SK-N-MC (cell line): ENCODE results near the gene SNX9.
"Not testable (repeated sequence)": the region's sequence is repeated elsewhere in the genome, so short reads cannot be mapped to it uniquely, and the experiment has no call there.

Experiments used
- DNase-seq: peaks from one replicate; pipeline ENCODE4 v3.0.0-alpha.2; 2011; ENCODE audit warnings: low read depth, low spot score
- H3K27ac ChIP-seq: fragments of 200-600 bp; sonication (generic); 2 replicates; pipeline ENCODE4 v1.5.1; 2016; ENCODE audit warnings: mixed run types
- H3K36me3 ChIP-seq: fragments of 200-600 bp; sonication (generic); 2 replicates; pipeline ENCODE4 v1.6.1; 2017; ENCODE audit warnings: antibody characterized with exemption, low read length, mixed read lengths; ENCODE audit not compliant: insufficient read depth
- H3K4me3 ChIP-seq: fragments of 200-600 bp; sonication (generic); 2 replicates; pipeline ENCODE4 v1.5.1; 2016
- H3K9ac ChIP-seq: fragments of 200-600 bp; sonication (generic); 2 replicates; pipeline ENCODE4 v1.8.0; 2017; ENCODE audit warnings: mixed run types, mixed read lengths; ENCODE audit not compliant: insufficient read length
- H3K9me3 ChIP-seq: fragments of 200-600 bp; sonication (generic); 2 replicates; pipeline ENCODE4 v1.6.1; 2017; ENCODE audit warnings: low read depth, mild to moderate bottlenecking, antibody characterized with exemption, low read length, moderate library complexity, mixed read lengths
- EZH2 ChIP-seq: fragments of 200-600 bp; sonication (generic); IDR thresholded peaks from one replicate; pipeline ENCODE4 v1.6.1; 2017; ENCODE audit warnings: antibody characterized with exemption
- FOXP2 ChIP-seq: optimal IDR thresholded peaks from 2 replicates; pipeline ENCODE3; 2011; ENCODE audit warnings: mild to moderate bottlenecking, moderate library complexity; ENCODE audit not compliant: insufficient read depth; ENCODE audit errors: extremely low read length, control extremely low read depth
- POLR2AphosphoS5 ChIP-seq: IDR thresholded peaks from 2 replicates; pipeline ENCODE4 v1.6.1; 2012; ENCODE audit warnings: mild to moderate bottlenecking, low read depth, low read length, borderline replicate concordance

Gene SNX9

DNA sequence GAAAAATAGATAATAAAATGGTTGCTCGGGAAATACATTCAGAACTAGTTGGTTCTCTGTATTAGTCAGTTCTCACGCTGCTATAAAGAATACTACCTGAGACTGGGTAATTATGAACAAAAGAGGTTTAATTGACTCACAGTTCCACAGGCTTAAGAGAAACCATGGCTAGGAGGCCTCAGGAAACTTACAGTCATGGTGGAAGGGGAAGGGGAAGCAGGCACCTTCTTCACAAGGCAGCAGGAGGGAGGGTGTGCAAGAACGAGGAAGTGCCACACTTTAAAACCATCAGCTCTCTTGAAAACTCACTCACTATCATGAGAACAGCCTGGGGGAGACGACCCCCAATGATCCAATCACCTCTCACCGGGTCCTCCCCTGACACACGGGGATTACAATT lies 24.2 kb upstream of the SNX9 start:
- no peak for TF ChIP-seq FOXP2
- no peak for TF ChIP-seq POLR2AphosphoS5
- H3K4me3 ChIP-seq, result no peak overlapping the region
- no peaks in the 10 kb centered on the region for H3K9me3 ChIP-seq
- no peaks in the 10 kb centered on the region for H3K36me3 ChIP-seq
- no peak overlapping the region for H3K9ac ChIP-seq
- DNase-seq, result no peak
- H3K27ac ChIP-seq, result no peak overlapping the region

DNA sequence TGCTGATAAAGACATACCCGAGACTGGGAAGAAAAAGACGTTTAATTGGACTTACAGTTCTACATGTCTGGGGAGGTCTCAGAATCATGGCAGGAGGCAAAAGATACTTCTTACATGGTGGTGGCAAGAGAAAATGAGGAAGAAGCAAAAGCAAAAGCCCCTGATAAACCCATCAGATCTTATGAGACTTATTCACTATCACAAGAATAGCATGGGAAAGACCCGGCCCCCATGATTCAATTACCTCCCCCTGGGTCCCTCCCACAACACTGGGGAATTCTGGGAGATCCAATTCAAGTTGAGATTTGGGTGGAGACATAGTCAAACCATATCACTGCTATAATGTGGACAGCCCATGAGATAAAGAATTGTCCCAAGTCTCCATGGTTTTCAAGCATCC lies 23.5 kb upstream of the SNX9 start:
- DNase-seq, H3K9ac ChIP-seq, H3K27ac ChIP-seq, H3K4me3 ChIP-seq, H3K9me3 ChIP-seq, H3K36me3 ChIP-seq: not testable (repeated sequence)

DNA sequence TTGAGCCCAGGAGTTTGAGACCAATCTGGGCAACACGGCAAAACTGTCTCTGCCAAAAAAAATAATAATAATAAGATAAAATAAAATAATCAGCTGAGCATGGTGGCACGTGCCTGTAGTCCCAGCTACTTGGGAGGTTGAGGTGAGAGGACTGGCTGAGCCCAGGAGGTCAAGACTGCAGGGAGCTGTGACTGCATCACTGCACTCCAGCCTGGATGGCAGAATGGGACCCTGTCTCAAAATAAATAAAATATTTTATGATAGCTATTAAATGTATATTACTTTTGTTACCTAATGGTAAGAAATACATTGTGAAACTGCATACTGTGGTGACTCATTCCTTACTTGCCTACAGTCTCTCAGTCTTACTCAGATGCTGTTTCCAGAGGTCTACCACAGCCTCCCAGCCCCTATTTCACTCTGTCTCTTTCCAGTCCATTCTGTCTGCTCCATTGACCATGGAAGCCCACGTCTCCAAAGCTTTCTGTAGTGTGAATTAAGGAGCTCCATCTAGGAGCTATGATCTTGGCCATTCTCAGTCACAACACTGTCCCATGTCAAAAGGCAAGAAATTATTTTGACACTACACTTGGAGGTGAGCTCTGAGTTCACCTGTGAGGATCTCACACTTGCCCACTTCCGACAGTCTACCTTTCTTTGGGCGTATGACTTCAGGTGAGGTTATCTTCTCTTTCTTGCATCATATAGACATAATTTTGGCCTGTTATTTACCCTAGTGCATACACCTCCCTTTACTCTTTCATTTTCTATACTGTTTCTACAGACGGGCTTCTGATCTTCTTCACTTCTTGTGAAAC lies 22.4 kb upstream of the SNX9 start:
- H3K27ac ChIP-seq, result no peak overlapping the region
- no peaks in the 10 kb centered on the region for H3K9me3 ChIP-seq
- H3K9ac ChIP-seq, result no peak overlapping the region
- H3K36me3 ChIP-seq, result no peaks in the 10 kb centered on the region
- DNase-seq, result no peak
- TF ChIP-seq EZH2, result no peak
- no peak for TF ChIP-seq POLR2AphosphoS5
- no peak for TF ChIP-seq FOXP2
- no peak overlapping the region for H3K4me3 ChIP-seq

DNA sequence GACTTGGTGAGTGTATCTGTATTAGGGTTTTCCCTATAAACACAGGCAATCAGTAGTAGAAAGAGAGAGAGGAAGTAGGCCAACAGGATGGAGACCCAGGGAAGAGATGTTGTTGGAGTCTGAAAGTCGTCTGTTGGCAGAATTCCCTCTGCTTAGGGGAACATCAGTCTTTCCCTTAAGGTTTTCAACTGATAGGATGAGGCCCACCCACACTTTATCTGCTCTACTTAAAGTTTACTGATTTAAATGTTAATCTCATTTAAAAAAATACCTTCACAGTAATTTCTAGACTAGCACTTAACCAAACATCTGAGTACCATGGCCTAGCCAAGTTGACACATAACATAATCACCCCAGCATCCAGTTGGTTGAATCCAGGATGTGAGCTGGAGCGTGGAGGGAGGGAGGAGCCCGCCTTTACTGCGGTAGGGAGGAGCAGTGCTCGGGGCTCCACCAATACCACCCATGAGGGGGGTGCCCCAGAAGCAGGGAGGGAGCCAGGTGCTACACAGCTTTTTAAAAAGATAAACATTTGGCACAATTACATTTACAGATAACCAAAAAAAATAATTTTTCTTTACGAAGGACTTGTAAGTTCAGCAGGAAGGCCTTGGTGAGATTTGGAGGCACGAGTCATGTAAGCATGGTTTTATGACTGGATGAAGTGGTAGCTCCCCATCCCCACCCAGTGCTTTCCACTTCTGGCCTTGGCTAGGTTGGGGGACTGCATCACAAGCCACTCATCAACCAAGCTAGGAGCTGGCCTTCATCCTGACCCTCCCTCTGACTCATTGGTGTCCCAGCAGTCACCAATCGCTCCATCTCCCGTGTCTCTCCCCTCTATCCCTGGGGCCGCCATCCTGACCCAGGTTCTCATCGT lies 18.4 kb upstream of the SNX9 start:
- Histone ChIP-seq H3K9me3 (no peaks in the 10 kb centered on the region), H3K36me3 (no peaks in the 10 kb centered on the region), H3K4me3 (no peak overlapping the region), H3K27ac (no peak overlapping the region), H3K9ac (no peak overlapping the region)
- TF ChIP-seq FOXP2 (no peak), EZH2 (no peak), POLR2AphosphoS5 (no peak)
- DNase-seq, result no peak

DNA sequence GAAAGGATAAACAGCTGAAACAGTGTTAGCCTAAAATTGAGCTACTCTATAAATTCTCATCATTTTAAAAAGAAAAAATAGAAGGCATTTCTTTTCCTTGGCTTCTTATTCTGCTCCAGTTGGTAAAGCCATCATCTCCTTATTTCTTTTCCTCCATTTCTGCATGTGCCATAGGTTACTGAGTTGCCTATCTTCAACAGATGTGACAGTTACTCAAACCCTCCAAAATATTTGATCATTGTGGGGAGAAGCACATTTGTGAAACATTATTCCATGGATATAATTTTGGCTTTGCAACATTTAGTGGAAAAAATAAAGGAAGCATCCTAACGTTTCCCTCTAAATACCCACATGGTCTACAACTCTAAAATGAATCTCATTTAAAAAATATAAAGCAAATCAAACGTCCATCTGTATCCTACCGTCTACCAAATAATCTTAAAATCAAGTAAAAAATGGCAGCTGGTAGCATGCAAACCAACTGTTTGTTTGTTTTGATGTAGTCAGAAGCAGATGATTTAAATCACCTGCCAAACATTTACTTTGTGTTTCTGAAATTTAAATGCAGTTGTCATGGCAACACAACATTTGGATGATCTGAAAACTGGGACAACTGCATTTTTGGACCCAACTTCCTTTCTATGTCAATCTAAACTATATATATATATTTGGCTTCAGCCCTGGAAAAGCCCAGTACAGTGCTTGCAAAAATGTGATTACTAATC lies 16.8 kb upstream of the SNX9 start:
- Histone ChIP-seq H3K9me3 (no peaks in the 10 kb centered on the region), H3K9ac (no peak overlapping the region), H3K27ac (no peak overlapping the region), H3K4me3 (no peak overlapping the region), H3K36me3 (no peaks in the 10 kb centered on the region)
- TF ChIP-seq FOXP2 (no peak), POLR2AphosphoS5 (no peak), EZH2 (no peak)
- DNase-seq, result no peak

DNA sequence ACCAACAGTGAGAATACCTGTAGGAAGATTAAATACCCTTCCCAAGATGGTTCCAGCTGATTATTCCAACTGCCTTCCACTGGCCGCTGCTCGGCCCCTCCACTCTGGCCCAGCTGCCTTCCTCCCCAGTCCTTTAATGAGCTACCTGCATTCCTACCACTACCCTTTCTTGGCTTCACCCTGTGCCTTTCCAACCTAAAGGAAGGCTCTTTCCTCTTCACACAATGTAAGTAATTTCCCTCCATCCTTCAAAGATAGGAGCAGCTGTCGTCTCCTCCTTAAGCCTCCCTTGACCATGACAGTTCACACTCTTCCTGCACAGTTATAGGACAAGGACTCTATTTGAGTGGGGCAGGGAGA lies 16.2 kb upstream of the SNX9 start:
- TF ChIP-seq POLR2AphosphoS5 (no peak), FOXP2 (no peak), EZH2 (no peak)
- Histone ChIP-seq H3K9ac (no peak overlapping the region), H3K9me3 (no peaks in the 10 kb centered on the region), H3K4me3 (no peak overlapping the region), H3K36me3 (no peaks in the 10 kb centered on the region), H3K27ac (no peak overlapping the region)
- no peak for DNase-seq

DNA sequence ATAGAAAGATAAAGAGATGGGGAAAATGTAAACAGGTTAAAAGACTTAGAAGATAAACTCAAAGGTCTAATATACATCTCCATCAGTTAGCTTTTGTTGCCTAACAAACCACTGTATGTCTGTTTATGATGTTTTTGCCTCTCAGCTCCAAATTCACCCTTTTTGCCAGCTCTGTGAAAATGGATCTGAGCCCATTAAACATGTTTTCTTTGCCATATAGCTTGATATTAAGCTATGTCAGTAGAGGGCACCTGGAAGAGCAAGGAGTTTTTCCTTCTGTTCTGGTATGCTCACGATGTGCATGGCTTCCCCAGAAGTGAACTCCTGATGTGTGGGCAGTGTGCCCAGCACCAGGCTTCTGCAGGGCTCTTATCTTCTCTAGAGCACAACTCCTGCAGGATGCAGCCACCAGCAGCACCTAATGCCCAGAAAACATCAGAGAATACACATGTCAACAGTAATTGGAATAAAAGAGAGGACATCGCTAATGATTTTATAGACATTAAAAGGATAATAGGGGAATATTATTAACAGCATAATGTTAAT lies 14.6 kb upstream of the SNX9 start:
- TF ChIP-seq EZH2 (no peak), POLR2AphosphoS5 (no peak), FOXP2 (no peak)
- H3K27ac ChIP-seq, result no peak overlapping the region
- H3K9ac ChIP-seq, result no peak overlapping the region
- DNase-seq, result no peak
- H3K36me3 ChIP-seq, result no peaks in the 10 kb centered on the region
- no peak overlapping the region for H3K4me3 ChIP-seq
- no peaks in the 10 kb centered on the region for H3K9me3 ChIP-seq

DNA sequence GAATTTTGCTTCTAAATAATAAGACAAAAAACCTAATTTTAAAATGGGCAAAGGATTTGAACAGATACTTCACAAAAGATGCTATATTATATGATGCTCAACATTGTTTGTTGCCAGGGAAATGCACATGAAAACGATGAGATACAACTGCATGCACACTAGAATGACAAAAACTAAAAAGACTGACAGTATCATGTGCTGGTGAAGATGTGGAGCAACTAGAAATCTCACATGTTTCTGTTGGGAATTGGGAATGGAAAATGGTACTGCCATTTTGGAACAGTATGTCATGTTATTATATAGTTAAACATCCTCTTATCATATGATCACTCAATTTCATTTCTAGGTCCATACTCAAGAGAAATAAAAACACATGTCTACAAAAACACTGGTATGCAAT lies 13.4 kb upstream of the SNX9 start:
- Histone ChIP-seq H3K36me3 (no peaks in the 10 kb centered on the region), H3K4me3 (no peak overlapping the region), H3K27ac (no peak overlapping the region)

More for the DNA sequence above, 13.4 kb upstream of the SNX9 start:
- Histone ChIP-seq H3K9me3 (no peaks in the 10 kb centered on the region), H3K9ac (no peak overlapping the region)
- TF ChIP-seq EZH2 (no peak), FOXP2 (no peak), POLR2AphosphoS5 (no peak)
- DNase-seq, result no peak
